ENCODE measurements around the gene SPON1.

GRCh38 chr11:14202251-14203196 lies 240.0 kb downstream of the SPON1 start:
- TF ChIP-seq, protein P1, sequence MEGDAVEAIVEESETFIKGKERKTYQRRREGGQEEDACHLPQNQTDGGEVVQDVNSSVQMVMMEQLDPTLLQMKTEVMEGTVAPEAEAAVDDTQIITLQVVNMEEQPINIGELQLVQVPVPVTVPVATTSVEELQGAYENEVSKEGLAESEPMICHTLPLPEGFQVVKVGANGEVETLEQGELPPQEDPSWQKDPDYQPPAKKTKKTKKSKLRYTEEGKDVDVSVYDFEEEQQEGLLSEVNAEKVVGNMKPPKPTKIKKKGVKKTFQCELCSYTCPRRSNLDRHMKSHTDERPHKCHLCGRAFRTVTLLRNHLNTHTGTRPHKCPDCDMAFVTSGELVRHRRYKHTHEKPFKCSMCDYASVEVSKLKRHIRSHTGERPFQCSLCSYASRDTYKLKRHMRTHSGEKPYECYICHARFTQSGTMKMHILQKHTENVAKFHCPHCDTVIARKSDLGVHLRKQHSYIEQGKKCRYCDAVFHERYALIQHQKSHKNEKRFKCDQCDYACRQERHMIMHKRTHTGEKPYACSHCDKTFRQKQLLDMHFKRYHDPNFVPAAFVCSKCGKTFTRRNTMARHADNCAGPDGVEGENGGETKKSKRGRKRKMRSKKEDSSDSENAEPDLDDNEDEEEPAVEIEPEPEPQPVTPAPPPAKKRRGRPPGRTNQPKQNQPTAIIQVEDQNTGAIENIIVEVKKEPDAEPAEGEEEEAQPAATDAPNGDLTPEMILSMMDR (IDR thresholded peaks at IDR 0.05), result no peak
- TF ChIP-seq REST (IDR thresholded peaks at IDR 0.05; ENCODE audit: insufficient read depth in 1 of 2, low read depth in 2 of 2, low read length in 1 of 2), result no peak
